HG03066 (cell line): ENCODE measurements around the gene ZMIZ1.

Experiments used
- ATAC-seq: cut with Tn5 transposase; IDR thresholded peaks from one replicate; pipeline ENCODE4 v1.9.1; 2021; ENCODE audit warnings: low read depth; ENCODE audit not compliant: unreplicated experiment

ZMIZ1 gene

GRCh38 chr10:79252971-79253370, 184.2 kb downstream of the ZMIZ1 start:
- no peak for ATAC-seq

- no peak for ATAC-seq
Observed at GRCh38 chr10:79253704-79254103, 184.9 kb downstream of the ZMIZ1 start.

- ATAC-seq: no peak
Observed at GRCh38 chr10:79254333-79255006, 185.7 kb downstream of the ZMIZ1 start.

DNA sequence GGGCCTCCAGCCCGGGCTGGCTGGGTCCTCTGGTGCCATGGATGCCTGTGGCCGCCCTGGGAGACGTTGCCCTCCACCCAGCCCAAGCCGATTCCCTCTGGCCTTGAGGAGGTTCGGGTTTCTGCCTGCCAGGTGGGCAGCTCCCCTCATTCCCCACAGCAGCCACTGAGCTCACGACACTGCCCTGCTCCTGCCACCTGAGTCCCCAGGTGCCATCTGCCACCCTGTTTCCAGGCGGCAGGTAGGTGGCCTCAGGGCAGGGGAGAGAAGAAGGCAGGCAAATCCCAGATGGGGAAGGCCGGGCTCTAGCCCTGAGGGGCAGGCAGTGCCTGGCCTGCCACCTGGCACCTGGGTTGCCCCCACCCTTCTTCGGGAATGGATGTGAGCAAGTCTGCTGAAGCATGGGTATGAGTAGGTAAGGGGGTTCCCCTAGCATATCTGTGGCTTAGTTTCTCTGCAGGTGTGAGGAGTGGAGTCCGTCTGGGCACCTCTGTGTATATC, 186.3 kb downstream of the ZMIZ1 start:
- ATAC-seq: no peak

DNA sequence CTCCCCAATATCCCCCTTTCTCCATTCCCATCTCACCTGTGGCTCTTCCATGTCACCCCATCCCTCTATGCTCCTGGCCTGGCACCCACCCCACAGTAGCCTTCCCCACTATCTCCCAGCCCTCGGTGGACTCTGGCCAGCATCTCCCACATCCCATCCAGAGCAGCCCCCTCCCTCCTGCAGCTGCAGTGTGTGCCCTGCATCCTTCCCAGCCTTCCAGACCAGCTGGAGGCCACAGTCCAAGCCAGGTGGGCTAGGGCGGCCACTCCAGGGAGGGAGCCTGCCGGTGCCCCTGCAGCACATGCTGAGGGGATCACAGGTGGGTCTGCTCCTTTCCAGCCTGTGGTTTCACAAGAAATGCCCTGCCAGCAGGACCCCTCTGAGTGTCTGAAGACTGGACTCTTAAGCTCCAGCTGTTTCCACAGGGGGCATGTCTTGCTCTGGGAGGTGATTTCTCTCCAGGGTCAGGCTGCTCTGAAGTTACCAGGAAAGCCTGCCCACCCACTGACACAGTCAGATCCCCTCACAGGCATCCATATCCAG, 187.6 kb downstream of the ZMIZ1 start:
- no peak for ATAC-seq

DNA sequence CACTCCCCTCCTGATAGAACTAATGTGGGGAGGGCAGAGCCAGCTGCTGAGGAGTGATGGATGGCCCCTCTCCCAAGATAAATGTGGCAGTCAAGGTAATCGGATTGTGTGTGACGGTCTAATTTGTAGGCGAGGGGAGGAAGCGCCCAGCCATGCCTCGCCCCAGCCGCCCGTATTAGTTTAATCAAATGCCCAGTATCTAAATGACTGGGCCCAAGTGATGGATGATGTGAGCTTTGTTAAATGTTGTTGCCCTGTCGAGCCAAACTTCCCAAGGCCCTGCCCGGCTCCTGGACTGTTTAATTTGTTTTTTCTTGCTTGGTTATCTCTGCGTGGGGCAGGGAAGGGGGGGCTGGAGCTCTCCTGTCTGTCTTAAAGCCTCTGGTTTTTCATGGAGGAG, 190.1 kb downstream of the ZMIZ1 start:
- ATAC-seq: no peak

GRCh38 chr10:79259834-79260233, 191.1 kb downstream of the ZMIZ1 start:
- ATAC-seq: no peak

DNA sequence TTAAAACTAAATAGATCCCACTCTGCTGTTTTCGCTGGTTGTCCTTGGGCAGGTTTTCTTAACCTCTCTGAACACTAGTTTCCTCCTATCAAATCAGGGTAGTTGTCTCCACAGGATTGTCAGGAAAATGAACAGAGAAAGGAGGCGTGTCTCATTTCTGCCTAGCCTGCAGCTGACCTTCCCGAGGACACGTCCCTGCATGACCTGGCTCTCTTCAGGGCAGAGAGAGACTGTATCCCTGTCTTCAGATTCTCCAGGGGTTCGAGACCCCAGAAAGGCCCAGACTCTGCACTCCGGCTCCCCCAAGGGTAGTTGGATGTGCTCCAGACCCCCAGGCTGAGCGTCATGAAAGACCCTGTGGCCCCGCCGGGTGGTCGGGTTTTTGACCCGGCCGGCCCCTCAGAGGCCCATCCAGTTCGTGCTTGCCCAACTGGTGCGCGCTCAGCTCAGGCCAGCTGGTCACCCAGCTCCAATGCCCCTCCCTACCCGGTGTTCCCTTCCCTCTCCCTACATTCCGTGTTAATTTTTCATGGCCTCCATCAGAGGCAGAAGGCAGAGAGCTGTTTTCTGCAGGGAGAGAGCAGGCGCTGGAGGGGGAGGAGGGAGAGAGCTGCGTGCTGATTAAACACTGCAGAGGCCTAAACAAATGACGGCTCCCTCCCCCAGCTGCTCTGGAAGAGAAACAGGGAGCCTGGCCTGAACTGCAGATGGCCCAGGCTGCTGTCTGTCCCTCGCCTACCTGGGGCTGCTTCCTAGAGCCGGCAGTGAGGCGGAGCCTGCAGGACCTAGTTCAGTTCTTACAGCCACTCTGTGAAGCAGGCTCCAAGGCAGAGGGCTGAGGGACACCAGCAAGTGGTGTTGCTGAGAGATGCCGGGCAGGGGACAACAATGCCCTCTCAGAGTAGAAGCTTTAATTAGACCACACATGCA, 192.3 kb downstream of the ZMIZ1 start:
- no peak for ATAC-seq

DNA sequence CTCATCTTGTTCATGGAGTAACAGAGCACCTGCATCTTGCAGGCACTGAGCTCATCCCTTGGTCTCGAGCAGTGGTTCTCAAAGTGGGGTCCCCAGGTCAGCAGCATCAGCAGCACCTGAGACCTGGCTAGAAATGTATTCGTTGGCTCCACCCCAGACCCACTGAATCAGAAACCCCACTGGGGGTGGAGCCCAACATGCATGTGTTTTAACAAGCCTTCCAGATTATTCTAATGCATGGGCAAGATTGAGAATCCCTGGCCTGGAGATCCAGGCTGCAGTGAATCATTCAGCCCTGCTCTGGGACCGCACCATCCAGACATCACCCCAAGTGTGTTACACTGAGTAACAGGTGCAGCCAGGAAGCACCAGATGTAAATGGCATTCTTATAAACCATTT, 193.4 kb downstream of the ZMIZ1 start:
- ATAC-seq: no peak

DNA sequence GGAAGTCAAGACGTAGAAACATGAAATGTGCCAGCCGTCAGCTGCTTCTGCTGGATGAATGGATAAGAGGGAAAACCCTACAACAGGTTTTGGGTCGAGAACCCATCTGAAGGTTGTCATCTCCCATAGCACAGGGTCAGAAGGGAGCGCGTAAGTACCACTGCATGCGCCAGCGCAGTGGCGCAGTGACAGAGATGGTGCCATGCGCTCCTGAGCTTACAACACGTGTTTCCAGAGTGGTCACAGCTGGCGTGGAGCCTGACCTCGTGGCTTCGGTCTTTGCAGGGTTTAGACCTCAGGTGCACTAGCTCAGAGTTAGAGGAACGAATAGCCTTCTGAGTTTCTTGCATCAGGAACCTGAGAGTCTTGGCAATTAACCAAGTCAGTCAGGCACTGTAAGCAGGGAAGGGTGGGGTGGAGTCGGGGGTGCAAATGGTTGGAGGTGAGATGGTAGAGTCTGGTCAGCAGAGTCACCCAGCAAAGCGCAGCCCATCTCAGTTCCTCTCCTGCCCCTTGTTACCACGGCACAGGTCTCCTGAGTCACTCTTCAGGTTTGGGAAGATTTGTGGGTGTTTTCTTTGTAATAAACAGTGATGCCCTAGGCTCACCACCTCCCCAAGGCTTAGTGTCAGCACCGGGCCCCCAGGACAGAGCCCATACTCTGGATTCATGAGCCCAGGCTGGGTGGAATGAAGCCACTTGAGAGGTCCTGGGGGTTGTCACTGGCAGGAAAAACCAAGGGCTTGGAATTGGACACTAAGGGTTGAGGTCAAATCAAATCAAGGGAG, 194.4 kb downstream of the ZMIZ1 start:
- no peak for ATAC-seq

DNA sequence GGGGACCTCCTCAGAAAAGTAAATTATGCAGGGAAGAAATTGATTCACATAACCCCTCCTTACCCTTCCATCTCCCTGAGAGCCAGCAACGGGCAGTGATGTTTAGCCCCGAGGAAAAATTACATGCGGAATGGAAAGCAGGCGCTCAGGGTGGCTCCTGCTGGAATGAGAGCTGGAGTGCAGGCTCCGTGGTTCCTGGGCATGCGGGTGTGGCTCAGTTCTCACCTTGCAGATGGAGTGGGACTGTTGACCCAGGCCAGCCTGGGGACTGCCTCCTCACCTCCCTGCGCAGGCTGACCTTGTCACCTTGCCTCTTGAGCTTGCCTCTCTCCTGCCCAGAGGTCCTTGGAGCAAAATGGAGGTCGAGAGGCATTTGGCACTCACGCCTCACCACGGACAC, 195.2 kb downstream of the ZMIZ1 start:
- no peak for ATAC-seq

GRCh38 chr10:79264942-79265341, 196.2 kb downstream of the ZMIZ1 start:
- ATAC-seq: no peak

DNA sequence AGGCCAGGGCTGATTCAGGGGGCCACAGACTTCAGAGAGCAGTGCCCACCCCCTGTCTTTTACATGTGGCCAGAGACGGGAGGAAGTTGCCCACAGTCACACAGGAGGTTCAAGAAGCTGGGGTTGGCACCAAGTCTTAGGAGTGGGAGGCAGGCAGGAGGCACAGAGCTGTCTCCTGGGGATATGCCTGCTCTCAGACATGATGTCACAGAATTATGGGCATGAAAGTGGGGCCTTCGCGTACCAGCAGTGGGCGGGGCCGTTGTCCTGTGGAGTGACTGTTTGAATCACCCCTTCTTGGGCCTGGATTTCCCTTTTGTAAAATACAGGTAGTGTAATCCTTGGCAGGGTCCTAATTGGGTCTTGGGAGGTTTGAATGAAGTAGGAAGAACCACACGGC, 197.3 kb downstream of the ZMIZ1 start:
- ATAC-seq: peak; percentile 12

DNA sequence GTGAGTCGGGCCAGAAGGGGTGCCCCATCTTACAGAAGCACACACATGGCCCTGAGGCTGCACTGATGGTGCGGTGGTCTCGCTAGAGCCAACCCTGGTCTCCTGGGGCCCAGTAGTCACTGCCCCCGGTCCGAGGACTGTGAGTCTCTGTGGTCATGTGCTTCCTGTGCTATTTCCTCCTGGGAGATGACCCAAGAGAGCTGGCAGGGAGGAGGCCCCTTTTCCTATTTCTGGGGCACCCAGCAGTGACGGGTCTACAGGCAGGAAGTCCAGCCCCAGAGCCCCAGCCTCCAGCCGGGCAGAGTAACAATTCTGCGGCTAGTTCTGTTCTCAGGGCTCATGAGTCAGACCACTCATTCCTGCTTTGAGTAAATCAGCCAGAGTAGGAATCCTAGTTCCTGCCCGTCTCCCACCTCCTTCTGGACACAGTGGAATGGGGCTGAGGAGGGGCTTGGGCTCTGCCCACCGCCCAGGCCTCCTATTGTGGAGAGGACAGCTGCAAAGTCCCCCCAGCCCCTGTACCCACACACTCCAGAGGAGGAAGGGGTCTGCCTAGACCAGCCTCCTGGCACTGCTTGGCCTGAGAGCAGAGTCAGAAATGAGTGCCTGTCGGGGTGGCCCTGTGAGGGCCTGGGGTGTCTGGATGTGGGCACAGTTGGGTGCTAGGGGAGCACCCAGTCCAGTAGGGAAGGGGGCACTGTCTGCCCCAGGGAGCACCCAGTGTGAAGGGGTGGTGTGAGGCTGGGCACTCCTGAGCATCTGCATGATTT, 198.0 kb downstream of the ZMIZ1 start:
- peak; percentile 81 for ATAC-seq

GRCh38 chr10:79267499-79267898, 198.7 kb downstream of the ZMIZ1 start:
- no peak for ATAC-seq

DNA sequence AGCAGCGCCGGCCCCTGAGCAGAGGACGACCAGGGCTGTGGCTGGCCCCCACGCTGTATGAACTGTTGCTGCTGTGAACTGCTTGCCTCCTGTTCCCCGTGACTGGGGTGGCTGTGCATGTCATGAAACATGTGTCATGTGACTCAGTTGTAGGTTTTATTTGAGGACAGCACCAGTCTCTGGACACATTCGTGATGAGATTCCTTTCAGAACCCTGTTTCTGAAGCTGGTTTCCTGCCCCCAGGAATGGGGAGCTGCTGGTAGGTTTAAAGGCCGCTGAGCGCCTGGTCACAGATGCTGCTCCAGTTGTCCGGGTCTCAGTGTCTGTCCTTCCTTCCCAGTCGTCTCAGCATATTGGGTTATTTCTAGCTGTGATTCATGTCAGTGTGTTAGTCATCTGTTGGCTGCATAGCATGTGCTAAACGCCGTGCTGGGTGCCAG, 199.4 kb downstream of the ZMIZ1 start:
- no peak for ATAC-seq

GRCh38 chr10:79268742-79269141, 200.0 kb downstream of the ZMIZ1 start:
- no peak for ATAC-seq

DNA sequence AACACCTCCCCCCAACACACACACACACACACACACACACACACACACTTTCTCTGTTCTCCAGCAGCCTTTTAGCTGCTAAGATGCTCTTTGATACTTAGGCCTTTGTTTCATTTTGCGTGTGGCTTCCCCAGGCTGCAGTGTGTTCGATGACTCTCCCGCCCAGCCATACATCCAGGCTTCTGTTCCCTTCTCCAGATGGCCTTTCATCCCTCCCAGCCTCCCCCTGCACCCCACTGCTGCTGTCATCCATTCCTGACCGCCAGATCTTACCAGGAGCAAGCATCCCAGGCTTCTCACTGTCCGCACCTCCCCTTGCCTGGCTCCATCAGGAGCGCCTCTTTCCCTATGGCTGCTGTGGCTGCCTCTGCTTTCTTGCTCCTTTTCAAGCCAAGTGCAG, 200.7 kb downstream of the ZMIZ1 start:
- no peak for ATAC-seq

DNA sequence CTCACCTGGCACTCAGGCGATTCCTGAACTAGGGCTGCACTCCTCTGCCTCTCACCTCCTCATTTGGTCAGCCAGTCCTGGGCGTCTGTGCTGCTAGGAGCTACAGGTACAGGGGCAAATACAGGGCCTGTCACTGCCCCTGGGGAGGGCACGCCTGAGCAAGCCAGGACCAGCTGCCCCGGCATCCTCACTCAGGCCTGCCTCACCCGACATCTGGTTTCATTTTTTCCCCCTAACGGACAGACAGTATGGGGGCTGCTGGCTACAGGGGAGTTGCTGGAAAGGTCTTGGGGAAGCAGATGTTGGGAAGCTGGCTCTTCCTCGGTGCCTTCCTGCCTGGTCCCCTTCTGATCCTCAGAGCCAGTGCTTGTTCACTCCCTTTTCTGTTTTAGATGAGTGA, 201.2 kb downstream of the ZMIZ1 start:
- no peak for ATAC-seq
